ENCODE results near the gene UCK1.

- TF ChIP-seq BCL6 (CRISPR knock-in tag; IDR thresholded peaks at IDR 0.05) (no peak), ZNF296 (CRISPR knock-in tag; conservative IDR thresholded peaks at IDR 0.05) (no peak), CTCF (CRISPR knock-in tag; IDR thresholded peaks at IDR 0.05) (no peak), ZNF274 (CRISPR knock-in tag; IDR thresholded peaks at IDR 0.05) (no peak), ZNF329 (CRISPR knock-in tag; IDR thresholded peaks at IDR 0.05; ENCODE audit: low read depth) (no peak), ZSCAN29 (CRISPR knock-in tag; conservative IDR thresholded peaks at IDR 0.05) (no peak), KLF15 (CRISPR knock-in tag; IDR thresholded peaks at IDR 0.05; ENCODE audit: borderline replicate concordance) (no peak), TEAD3 (CRISPR knock-in tag; optimal IDR thresholded peaks at IDR 0.05; ENCODE audit: borderline replicate concordance) (no peak), EZH2 (conservative IDR thresholded peaks at IDR 0.05; ENCODE audit: low read depth, low read length) (no peak)
Measured at GRCh38 chr9:131487621-131488031, 43.4 kb downstream of the UCK1 start.

Measured in HepG2 (cell line).